SHP77 (cell line): ENCODE results near the gene ENAH.
"Not testable (repeated sequence)": the region's sequence is repeated elsewhere in the genome, so short reads cannot be mapped to it uniquely, and the experiment has no call there.

Experiments
- DNase-seq, 2 experiments: peaks; one replicate each; lab custom pipeline; 2025; lab: John Stamatoyannopoulos, UW

Gene ENAH

DNA sequence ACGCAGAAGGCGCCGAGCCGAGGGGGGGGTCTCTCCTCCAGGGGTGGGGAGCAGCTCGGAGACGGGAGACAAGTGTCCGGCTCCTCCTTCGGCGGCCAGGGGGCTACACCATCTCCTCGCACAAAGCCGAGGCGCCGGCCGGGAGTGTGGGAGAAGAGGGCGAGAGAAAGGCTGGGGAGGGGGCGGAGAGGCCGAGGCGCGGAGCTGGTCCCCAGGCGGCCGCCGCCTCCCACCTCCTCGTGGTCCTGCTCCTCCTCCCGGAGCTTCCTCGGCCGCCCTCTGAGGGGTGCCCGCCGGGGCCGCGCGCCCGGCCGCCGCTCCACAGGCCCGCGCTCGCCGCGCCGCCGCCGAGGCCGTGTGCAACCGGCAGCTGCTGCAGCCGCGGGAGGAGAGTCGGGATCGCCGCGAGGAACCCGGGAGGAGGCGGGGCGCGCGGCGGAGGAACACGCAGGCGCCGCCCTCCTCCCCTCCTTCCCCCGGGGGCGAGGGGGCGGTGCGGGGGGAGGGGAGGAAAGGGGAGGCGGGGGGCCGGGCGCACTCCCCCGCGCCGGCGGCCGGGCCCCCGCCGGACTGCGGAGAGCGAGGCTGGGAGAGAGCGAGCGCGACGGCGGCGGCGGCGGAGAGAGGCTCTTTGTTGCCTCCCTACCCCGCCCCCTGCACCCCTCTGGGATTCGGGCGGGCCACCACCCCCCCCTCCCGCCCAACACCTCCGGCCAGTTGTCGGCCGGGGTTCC is at the start of gene ENAH:
TSS of gene ENAH (minus strand) at position 395 of the 734 bp plus-strand sequence. CDS start 433 bp downstream, outside the sequence.
- peak; percentile 65 to 88 for DNase-seq

- DNase-seq, result no peak
Measured at GRCh38 chr1:225700889-225701465, 48.1 kb upstream of the ENAH start.

DNA sequence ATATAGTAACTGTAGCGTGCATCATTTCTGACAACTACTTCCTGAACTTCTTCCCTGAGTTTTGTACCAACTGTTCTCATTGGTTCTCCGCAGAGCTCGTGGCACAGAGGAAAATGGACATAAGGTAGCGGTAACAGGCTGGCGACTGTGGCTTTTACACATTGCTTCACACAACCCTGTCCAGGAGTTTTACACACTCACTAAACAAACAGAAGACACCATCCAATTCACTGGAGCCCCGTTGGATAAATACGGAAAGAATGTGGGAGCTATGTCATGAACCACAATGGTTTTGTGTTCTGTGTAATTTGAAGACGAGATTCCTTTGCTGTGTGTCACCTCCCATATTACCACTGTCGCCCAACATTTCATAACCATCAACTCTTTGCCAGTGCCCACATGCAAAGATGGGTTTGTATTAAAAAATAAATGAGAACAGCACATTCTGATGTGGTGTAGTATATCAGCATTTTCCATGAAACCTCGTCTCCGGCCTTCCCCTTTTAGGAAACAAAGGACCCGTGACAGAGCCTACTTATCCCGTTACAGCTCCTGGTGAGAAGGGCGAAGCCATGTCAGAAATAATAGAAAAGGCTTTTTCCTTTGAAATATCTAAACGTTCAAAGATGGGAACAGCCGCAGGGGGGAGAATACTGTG is 47.4 kb upstream of the ENAH start:
- DNase-seq, result no peak

GRCh38 chr1:225699336-225699735 is 46.4 kb upstream of the ENAH start:
- no peak for DNase-seq

- DNase-seq, result not testable (repeated sequence)
Measured at GRCh38 chr1:225698194-225698593, 45.3 kb upstream of the ENAH start.

- DNase-seq, result no peak
Measured at GRCh38 chr1:225697428-225697827, 44.5 kb upstream of the ENAH start.

DNA sequence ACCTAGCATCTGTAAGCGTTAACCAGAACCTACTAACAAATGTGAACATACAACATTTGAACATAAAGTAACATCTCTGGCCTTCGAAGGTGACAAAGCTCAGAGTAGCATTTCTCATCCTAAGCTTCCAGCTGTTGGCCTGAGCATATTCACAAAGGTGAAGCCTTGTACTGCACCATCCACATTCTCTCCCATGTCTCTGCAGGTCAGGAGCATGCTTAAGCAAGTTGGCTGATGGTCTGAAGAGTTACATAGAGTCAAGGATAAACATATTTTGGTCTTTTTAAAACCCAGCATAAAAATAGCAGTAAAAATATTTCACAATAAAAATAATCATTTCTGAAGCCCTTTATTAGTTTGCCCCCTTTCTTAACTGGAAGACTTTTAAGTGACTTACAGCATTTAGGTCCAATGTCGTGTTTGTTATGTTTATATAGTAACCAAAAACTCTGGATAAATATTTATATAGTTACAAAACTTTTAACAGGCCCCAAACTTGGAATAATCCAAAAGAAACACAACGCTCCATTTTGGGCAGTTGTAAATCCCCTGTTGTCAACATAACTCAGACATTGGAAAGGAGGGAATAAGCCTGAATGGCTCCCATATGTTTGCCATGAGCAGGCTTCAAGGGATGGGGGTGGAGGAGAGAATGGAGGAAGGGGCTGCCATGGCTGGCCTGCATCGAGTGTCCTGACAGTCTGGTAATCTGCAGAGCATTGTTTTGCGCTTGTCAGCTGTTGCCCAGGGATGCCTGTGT is 42.8 kb upstream of the ENAH start:
- DNase-seq, result no peak

- no peak for DNase-seq
Measured at GRCh38 chr1:225694151-225694603, 41.3 kb upstream of the ENAH start.

DNA sequence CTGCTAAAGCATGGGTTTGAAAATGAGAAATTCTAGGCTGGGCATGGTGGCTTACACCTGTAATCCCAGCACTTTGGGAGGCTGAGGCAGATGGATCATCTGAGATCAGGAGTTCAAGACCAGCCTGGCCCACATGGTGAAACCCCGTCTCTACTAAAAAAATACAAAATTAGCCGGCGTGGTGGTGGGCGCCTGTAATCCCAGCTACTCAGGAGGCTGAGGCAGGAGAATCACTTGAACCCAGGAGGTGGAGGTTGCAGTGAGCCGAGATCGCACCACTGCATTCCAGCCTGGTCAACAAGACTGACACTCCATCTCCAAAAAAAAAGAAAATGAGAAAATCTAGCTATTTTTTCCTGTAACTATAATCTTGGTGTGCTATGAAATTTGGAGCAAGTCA is 40.8 kb upstream of the ENAH start:
- DNase-seq, result not testable (repeated sequence)

GRCh38 chr1:225693085-225693696 is 40.3 kb upstream of the ENAH start:
- no peak for DNase-seq

DNA sequence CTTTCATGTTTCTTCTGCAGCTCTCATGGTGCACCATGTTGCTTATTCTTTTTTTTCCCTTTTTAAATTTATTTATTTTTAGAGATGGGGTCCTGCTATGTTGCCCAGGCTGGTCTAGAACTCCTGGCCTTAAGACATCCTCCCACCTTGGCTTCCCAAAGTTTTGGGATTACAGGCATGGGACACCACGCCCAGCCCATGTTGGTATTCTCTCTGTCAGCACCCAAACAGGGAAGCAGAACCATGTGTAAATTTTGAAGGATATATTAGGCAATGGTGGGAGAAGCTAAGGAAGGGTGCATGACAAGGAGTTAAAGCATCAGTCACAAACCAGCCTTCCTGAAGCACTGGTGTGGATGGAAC is 39.6 kb upstream of the ENAH start:
- DNase-seq, result no peak

- no peak for DNase-seq
Measured at GRCh38 chr1:225691861-225692516, 39.1 kb upstream of the ENAH start.

- peak; percentile 53 to 63 for DNase-seq
Measured at GRCh38 chr1:225691377-225691776, 38.5 kb upstream of the ENAH start.

DNA sequence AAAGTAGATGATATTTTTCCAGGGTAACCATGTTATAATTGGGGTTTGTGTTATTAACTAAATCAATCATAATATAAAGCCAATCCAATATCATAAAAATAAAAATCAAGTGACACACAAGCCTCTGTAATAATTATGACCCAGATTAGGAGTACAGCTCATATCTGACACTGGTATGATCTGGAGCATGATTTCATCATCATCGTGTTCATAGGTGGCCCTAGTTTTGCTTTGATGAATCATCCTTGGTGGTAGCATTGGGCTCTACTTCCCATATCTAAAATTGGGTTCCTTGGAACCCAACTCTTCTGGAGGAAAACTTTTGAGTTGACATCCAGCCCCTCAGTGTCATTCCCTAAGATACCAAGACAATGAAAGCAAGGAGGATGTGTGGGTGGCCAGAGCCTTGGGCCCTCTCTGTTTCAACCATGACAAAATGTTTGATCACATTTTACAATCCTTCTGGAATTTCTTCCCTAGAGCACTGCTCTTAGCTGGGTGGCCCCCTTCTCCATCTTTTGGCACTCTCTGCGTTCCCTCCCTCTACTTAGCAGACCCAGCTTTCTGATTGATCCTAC is 37.0 kb upstream of the ENAH start:
- DNase-seq, result no peak

DNA sequence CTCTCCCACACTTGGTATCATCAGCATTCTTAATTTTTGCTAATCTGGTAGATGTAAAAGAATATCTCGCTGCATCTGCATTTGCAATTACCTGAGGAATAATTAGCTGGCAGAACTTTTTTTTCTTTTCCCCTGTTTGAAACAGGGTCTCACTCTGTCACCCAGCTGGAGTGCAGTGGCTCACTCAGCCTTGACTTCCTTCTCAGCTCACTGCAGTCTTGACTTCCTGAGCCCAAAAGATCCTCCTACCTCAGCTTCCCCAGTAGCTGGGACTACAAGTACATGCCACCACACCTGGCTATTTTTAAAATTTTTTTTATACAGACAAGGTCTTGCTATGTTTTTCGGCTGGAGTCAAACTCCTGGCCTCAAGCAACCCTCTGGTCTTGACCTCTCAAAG is 35.4 kb upstream of the ENAH start:
- DNase-seq, result no peak

DNA sequence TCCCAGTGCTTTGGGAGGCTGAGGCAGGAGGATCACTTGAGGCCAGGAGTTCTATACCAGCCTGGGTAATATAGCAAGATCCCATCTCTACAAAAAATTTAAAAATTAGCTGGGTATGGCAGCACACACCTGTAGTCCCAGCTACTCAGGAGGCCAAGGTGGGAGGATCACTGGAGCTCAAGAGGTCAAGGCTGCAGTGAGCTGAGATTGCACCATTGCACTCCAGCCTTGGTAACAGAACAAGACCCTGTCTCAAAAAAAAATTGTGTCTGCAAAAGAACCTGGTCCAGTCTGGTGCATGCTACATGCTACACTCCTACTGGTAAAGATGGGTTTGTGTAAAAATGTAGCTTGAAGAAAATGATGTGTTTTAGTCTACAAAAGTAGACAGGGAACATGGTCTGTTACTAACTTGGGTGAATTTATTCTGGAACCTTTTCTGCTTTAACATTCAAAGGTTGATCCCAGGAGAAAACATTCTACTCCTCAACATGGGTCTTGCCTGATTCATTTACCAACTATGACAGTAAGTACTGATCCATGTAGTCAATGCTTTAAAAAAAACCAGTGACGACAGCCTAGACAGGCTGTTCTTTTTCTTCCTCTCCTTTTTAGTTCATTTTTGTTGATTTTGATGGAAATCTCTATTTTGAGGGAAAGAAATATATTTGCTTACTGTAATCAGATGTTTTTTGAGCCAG is 32.7 kb upstream of the ENAH start:
- no peak for DNase-seq

- no peak for DNase-seq
Measured at GRCh38 chr1:225684741-225685140, 31.8 kb upstream of the ENAH start.

DNA sequence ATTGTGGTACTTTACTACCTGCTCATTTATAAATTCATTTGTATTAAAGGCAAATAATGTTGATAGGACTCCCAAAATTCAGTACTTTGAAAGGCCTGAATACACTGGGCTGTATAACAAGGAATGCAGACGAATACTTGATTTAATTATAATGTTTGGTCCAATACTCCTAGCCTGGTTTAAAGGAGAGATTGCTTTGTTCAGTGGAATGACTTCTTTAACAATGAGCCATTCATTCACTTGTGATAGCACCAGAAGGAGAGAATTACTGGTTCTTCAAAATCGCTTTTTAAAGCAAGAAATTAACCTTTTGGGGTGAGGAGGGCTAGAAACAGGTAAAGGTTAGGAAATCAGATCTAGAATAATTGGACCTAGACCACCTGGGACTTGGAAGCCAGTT is 28.3 kb upstream of the ENAH start:
- no peak for DNase-seq

DNA sequence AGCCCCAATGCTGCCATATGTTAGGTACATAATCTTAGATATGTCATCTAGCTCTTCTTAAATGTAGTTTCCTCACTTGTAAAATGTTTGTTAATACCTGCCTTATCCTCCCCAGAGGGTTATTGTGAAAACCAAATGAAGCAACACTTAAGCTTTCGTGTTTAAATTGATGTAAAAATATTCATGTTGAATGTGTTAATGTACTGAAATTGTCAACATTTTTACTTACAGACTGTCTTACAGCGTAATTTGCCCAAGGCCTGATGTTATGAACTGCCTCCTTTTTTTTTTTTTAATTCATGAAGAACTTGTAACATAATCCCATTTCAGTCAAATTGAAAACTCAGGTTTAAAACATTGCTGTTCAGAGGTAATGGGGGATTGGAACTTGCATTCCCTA is 25.6 kb upstream of the ENAH start:
- DNase-seq, result no peak

- no peak for DNase-seq
Measured at GRCh38 chr1:225677350-225678124, 24.6 kb upstream of the ENAH start.
